Large intestine (tissue), 3 donors: Measurements from ENCODE around the gene CAMK2B. TPM values are rescaled to one million over a fixed set of nuclear protein-coding genes. Genes with fewer than 3 reads are reported as not detected.
"Not testable (repeated sequence)": the region's sequence is repeated elsewhere in the genome, so short reads cannot be mapped to it uniquely, and the experiment has no call there.

Source experiments
- DNase-seq, 2 donors: peaks; one replicate each; pipeline versions ENCODE4 v3.0.0 to v3.0.0-alpha.2; 2013
- H3K27ac ChIP-seq: one replicate; pipeline ENCODE4 v1.5.1; 2013; ENCODE audit warnings: low read length
- H3K27me3 ChIP-seq: 2 replicates; pipeline ENCODE4 v1.6.1; 2013; ENCODE audit warnings: low read length; ENCODE audit not compliant: control insufficient read depth, insufficient read depth
- H3K36me3 ChIP-seq: 2 replicates; pipeline ENCODE4 v1.6.1; 2013; ENCODE audit warnings: low read length; ENCODE audit not compliant: control insufficient read depth, insufficient read depth
- H3K4me1 ChIP-seq: one replicate; pipeline ENCODE4 v1.6.1; 2013; ENCODE audit warnings: low read length; ENCODE audit not compliant: control insufficient read depth, insufficient read depth
- H3K4me3 ChIP-seq: one replicate; pipeline ENCODE4 v1.5.1; 2013; ENCODE audit warnings: low read length
- H3K9me3 ChIP-seq: one replicate; pipeline ENCODE4 v1.6.1; 2013; ENCODE audit warnings: mild to moderate bottlenecking, low read depth, low read length, moderate library complexity; ENCODE audit not compliant: control insufficient read depth
- WGBS: methylation state at CpG from one replicate; pipeline ENCODE4 v1.1.5; 2013; ENCODE audit warnings: low lambda C conversion rate; ENCODE audit not compliant: insufficient coverage; 5-methylcytosine and 5-hydroxymethylcytosine counted together
- polyA plus RNA-seq: library from polyadenylated mRNA; unstranded; fragments of 120-200 nt; gene quantifications from one replicate; pipeline ENCODE4 v1.2.1, GENCODE V29; 2013

Gene CAMK2B
- polyA plus RNA-seq, 1 donor, result 4.4 TPM

- Histone ChIP-seq H3K36me3 (peaks cover 24% of the 10 kb centered on the region), H3K9me3 (no peaks in the 10 kb centered on the region), H3K27me3 (peaks cover 3% of the 10 kb centered on the region), H3K27ac (no peak overlapping the region), H3K4me1 (peaks cover 10% of the 10 kb centered on the region), H3K4me3 (peak overlapping the region; percentile 85)
- WGBS, result 10% methylated on average over 2 of the region's 8 CpGs
- no peak for DNase-seq
Observed at GRCh38 chr7:44201813-44202212, 123.6 kb downstream of the CAMK2B start.

- H3K36me3 ChIP-seq, result peaks cover 15% of the 10 kb centered on the region
- peak; percentile 97 to 98 for DNase-seq
- H3K27ac ChIP-seq, result peak within 1 kb of the TSS; percentile 56
- no peaks in the 10 kb centered on the region for H3K9me3 ChIP-seq
- peaks cover 3% of the 10 kb centered on the region for H3K27me3 ChIP-seq
- peaks cover 10% of the 10 kb centered on the region for H3K4me1 ChIP-seq
- WGBS, result no CpG with 5 or more reads among the region's 58 CpGs
- H3K4me3 ChIP-seq, result peak within 1 kb of the TSS; percentile 85
Observed at GRCh38 chr7:44200699-44201461, 124.5 kb downstream of the CAMK2B start, which contains the start of gene YKT6. Gene YKT6, plus strand, starts transcription at chr7:44200978. Its CDS starts 158 bp downstream, at chr7:44201136.

GRCh38 chr7:44200163-44200562 lies 125.2 kb downstream of the CAMK2B start:
- WGBS, result no CpG with 5 or more reads among the region's 3 CpGs
- H3K4me1 ChIP-seq, result peaks cover 10% of the 10 kb centered on the region
- not testable (repeated sequence) for H3K36me3 ChIP-seq, H3K4me3 ChIP-seq, H3K27me3 ChIP-seq, H3K9me3 ChIP-seq, DNase-seq, H3K27ac ChIP-seq

GRCh38 chr7:44197474-44197873 lies 127.9 kb downstream of the CAMK2B start:
- DNase-seq, result no peak
- Histone ChIP-seq H3K27ac (no peak overlapping the region), H3K4me3 (no peak overlapping the region), H3K36me3 (no peaks in the 10 kb centered on the region), H3K9me3 (no peaks in the 10 kb centered on the region), H3K27me3 (peaks cover 3% of the 10 kb centered on the region), H3K4me1 (peaks cover 5% of the 10 kb centered on the region)
- no CpG with 5 or more reads among the region's 7 CpGs for WGBS

- no peaks in the 10 kb centered on the region for H3K9me3 ChIP-seq
- no CpG with 5 or more reads among the region's 3 CpGs for WGBS
- peaks cover under 1% of the 10 kb centered on the region for H3K4me1 ChIP-seq
- peak in 1 of 2 donors; percentile 31 for DNase-seq
- H3K27ac ChIP-seq, result no peak overlapping the region
- H3K36me3 ChIP-seq, result no peaks in the 10 kb centered on the region
- H3K27me3 ChIP-seq, result peaks cover 12% of the 10 kb centered on the region
- no peak overlapping the region for H3K4me3 ChIP-seq
Observed at GRCh38 chr7:44196450-44196872, 128.9 kb downstream of the CAMK2B start.

- peaks cover 14% of the 10 kb centered on the region for H3K27me3 ChIP-seq
- no CpG with 5 or more reads among the region's 1 CpG for WGBS
Observed at GRCh38 chr7:44195889-44196288, 129.5 kb downstream of the CAMK2B start.

GRCh38 chr7:44194562-44195145 lies 130.7 kb downstream of the CAMK2B start:
- Histone ChIP-seq H3K4me3 (no peak overlapping the region), H3K27ac (no peak overlapping the region), H3K36me3 (no peaks in the 10 kb centered on the region), H3K4me1 (no peaks in the 10 kb centered on the region), H3K27me3 (peaks cover 14% of the 10 kb centered on the region), H3K9me3 (no peaks in the 10 kb centered on the region)
- DNase-seq, result no peak
- WGBS, result 100% methylated on average over 1 of the region's 3 CpGs

More at GRCh38 chr7:44195889-44196288, 129.5 kb downstream of the CAMK2B start:
- Histone ChIP-seq H3K36me3 (no peaks in the 10 kb centered on the region), H3K27ac (no peak overlapping the region), H3K4me1 (no peaks in the 10 kb centered on the region), H3K9me3 (no peaks in the 10 kb centered on the region), H3K4me3 (no peak overlapping the region)
- DNase-seq, result no peak

GRCh38 chr7:44194069-44194468 lies 131.3 kb downstream of the CAMK2B start:
- Histone ChIP-seq H3K27ac (no peak overlapping the region), H3K27me3 (peaks cover 14% of the 10 kb centered on the region), H3K36me3 (no peaks in the 10 kb centered on the region), H3K4me1 (no peaks in the 10 kb centered on the region), H3K9me3 (no peaks in the 10 kb centered on the region), H3K4me3 (no peak overlapping the region)
- no CpG with 5 or more reads among the region's 2 CpGs for WGBS
- no peak for DNase-seq

GRCh38 chr7:44193011-44193802 lies 132.2 kb downstream of the CAMK2B start:
- Histone ChIP-seq H3K4me3 (no peak overlapping the region), H3K36me3 (no peaks in the 10 kb centered on the region), H3K9me3 (no peaks in the 10 kb centered on the region), H3K4me1 (no peaks in the 10 kb centered on the region), H3K27ac (no peak overlapping the region), H3K27me3 (peaks cover 14% of the 10 kb centered on the region)
- no CpG with 5 or more reads among the region's 7 CpGs for WGBS
- DNase-seq, result no peak

- no peaks in the 10 kb centered on the region for H3K9me3 ChIP-seq
- DNase-seq, result no peak
- H3K4me3 ChIP-seq, result no peak overlapping the region
- H3K36me3 ChIP-seq, result no peaks in the 10 kb centered on the region
- no peak overlapping the region for H3K27ac ChIP-seq
- WGBS, result no CpG with 5 or more reads among the region's 5 CpGs
- no peaks in the 10 kb centered on the region for H3K4me1 ChIP-seq
- H3K27me3 ChIP-seq, result peaks cover 10% of the 10 kb centered on the region
Observed at GRCh38 chr7:44191171-44191570, 134.2 kb downstream of the CAMK2B start.
